ENCODE measurements around the gene EDN2. TPM values are rescaled to one million over a fixed set of nuclear protein-coding genes. Genes with fewer than 3 reads are reported as not detected.

EDN2 gene
- total RNA-seq, 1 donor from 2014 or later = 1.1 TPM

GRCh38 chr1:41431490-41432350 is 52.8 kb downstream of the EDN2 start:
- intact Hi-C loops (cut with DNase I) = loop anchor here (2.0 to 5.0 kb wide), 3 partner anchors 65 to 164 kb away; no protein-coding TSS in a partner anchor
- DNase-seq (ENCODE audit: low spot score) = no peak

DNA sequence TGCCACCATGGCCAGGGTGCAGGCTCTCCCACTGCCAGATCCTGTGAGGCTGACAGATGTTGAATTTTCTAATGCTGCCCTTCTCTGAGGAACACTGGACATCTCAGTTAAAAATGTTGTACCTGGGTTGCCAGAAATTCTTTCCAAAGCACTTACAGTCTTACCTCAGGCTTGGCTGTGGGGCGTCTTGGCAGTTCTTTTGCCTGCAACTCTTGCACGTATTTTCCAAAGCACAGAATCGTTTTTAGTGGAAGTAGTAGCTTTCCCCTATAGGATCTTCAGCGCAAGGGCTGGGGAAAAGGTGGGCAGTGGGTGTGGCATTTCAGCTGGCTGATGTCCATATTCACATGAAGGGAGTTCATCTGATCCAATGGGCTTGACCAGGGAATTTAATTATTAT is 53.9 kb downstream of the EDN2 start:
- intact Hi-C loops (cut with DNase I) = loop anchor here (5.0 kb wide), 2 partner anchors 108 to 163 kb away; no protein-coding TSS in a partner anchor
- no peak for DNase-seq (ENCODE audit: low spot score)

DNA sequence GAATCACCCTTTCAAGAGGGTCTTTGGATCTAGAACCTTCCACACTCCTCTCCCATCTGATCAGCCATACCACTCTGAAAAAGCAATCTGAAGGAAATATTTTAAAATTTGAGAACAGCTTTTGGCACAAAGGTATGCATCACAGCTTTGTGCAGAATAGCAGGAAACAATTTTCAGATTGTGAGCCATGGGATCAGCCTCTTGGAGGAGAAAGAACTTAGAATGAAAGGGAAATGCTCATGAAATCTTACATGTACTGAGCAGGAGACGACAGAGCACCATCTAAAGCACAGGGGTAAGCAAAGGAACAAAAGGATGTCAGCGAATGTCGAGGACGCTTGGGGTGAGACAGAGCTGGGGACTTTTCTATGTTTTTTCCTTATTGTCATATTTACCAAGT is 54.4 kb downstream of the EDN2 start:
- no peak for DNase-seq (ENCODE audit: low spot score)
- intact Hi-C loops (cut with DNase I) = loop anchor here (5.0 kb wide), 2 partner anchors 108 to 163 kb away; no protein-coding TSS in a partner anchor

- intact Hi-C loops (cut with DNase I) = loop anchor here (5.0 kb wide), 2 partner anchors 107 to 162 kb away; no protein-coding TSS in a partner anchor
- DNase-seq (ENCODE audit: low spot score) = no peak
These were observed 54.8 kb downstream of the EDN2 start for GRCh38 chr1:41429641-41430035.

Other genes starting within 250 kb of the EDN2 start
- gene SCMH1, start 242.4 kb downstream of the EDN2 start, total RNA-seq = 47.3 TPM
- gene FOXO6, start 123.2 kb downstream of the EDN2 start, total RNA-seq = 2.0 TPM

Data from cardiac septum (tissue), 1 donor.